ENCODE results near the gene ERN1.

Gene ERN1

DNA sequence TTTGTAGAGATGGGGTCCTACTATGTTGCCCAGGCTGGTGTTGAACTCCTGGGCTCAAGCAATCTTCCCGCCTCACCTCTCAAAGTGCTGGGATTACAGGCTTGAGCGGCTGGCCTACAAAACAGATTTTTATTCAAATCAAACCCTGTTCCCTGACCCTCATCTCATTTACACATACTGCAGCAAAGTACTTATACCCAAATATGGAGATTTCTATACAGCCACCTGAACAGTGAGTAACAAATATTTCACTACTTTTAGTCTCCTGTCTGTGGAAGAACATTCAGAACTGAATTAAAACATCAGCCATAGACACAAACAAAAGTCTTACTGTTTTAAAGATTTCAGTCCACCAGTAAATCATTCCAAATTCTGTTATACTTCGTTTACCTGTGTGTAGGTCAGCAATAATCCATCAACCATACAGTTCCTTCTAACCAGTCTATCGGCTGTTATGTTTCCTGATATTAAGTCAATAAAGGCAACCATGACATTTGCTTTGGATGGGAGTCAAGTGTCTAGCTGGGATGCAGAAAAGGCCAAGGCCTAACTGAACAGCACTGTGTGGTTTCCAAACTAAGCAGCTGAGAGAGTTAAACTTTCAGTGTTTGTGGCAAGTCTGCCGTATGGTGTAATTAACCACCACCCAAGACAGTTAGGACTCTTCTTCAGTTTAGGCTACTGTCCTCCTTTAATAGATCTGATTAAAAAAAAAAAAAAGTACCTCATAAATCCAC is 22.3 kb downstream of the ERN1 start:
- no peak for DNase-seq

DNA sequence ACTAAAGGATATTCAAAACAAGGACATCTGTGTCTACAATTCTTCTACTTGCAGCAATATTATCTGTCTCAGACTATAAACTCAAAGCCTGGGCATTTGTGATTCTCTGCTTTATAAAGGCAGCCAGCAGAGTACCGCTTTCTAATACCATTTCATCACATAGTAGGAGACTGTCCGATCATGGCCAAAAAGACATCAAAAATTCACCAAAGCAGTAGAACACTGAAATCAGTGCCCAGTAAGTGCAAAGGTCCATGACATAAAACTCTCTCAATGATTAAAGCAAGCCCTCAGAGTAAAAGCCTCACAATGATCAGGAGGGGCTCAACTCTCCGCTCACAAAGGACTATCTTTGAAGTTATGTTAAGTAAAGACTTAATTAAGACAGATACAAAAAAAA is 23.0 kb downstream of the ERN1 start:
- DNase-seq: no peak

DNA sequence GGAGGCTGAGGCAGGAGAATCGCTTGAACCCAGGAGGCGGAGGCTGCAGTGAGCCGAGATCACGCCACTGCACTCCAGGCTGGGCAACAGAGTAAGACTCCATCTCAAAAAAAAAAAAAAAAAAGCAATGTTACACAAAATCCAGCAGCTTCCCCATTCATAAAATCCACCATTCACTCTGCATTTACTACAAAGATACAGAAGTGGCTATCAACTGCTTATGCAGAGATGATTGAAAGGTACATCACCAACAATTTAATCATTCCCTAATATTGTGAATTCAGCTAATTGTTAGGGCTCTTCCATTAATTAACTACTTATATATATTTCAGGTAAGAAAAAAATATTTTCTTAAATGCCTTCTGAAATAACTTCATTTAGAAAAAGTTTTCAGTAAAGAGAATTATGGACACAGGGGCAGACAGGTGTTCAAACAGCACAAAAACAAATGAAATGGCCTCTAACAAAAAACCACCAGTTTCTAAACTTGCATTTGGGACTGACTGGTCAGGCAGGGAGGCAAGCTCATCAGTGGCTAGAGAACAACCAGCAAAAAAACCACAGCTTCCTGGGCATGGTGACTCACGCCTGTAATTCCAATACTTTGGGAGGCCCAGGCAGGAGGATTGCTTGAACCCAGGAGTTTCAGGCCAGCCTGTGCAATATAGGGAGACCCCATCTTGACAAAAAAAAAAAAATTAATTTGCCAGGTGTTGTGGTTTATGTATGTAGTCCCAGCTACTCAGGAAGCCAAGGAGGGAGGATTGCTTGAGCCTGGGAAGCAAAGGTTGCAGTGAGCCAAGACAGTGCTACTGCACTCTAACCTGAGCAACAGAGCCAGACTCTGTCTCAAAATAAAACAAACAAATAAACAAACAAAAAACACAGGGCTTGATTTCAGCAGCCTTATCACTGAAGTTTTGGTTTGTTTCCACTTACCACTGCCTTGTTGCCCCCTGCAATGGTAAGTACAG is 26.3 kb downstream of the ERN1 start:
- DNase-seq: no peak

DNA sequence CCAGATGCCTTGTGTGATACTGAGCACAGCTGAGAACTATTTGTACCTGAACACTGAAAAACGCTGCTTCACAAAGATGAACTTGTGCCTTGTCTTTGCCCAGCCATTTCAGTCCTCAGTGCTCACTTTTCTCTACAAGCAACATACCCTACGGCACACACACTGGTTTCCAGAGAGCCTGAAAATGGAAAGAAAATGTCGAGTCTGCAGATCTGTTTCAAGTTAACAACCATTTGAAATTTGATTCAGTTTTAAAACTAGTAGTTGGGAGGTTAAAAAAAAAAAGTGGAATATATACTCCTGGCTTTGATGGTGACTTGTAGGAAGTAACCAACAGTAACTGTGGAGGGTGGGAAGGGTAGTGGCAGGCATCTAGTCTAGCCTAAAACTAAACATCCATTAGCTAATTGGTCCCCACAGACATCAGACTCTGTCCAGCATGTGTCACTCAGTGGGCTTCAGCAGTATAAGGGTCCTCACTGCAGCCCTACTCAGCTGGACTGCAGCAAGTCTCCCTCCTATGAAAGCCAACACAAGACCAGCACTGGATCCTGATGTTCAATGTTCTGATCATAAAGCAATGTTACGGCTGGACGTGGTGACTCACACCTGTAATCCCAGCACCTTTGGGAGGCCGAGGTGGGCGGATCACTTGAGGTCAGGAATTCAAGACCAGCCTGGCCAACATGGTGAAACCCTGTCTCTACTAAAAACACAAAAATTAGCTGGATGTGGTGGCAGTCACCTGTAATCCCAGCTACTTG is 27.1 kb downstream of the ERN1 start:
- no peak for DNase-seq

DNA sequence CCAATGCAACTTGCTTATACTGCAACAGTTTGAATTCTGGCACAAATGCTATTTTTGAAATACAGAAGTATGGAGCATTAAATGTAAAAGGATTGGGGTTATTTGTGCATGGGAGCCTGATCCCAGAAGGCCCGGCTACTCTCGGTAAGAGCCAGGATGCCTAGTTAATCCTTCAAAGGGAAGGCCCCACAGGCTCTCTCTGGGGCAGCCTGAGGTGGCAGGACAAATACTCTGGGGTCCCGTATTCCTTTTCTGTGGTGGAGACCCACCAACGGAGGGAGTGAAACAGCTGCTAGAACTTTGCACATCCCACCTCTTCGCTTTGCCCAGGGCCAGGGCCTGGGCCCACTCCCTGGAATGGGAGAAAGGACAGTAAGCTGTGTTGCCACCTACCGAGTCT is 30.4 kb downstream of the ERN1 start:
- DNase-seq: no peak

DNA sequence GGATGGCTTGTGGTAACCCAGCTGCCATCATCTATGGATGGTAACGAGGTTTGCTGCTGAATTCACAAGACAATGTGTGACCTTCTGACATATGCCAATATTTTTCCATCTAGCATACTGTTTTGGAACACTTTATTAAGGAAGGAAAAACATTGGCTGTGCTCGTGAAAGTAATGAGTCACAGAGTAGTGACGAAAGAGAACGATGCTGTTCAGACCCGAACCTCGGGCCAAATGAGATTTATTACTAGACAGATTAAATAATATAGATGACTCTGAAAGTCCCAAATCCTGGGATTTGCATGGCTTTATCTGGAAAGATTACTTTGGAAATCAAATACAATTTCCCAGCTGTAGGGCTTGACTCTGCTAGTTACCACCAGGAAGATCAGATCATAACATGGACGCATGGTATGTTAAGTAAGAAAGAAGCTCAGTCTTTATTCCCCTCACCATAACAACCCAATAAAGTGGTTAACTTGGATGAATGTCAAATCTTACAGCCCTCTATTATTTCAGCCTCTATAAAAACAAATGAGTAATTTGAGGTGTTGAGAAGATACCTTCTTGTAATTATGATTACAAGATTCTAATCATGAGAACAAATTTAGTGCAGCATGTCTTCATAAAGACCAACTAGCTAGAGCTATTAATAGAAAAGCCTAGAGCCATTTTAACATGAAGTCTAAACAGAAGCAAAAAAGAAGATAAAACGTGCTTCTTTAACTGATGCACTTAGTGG is 32.6 kb downstream of the ERN1 start:
- DNase-seq: no peak

DNA sequence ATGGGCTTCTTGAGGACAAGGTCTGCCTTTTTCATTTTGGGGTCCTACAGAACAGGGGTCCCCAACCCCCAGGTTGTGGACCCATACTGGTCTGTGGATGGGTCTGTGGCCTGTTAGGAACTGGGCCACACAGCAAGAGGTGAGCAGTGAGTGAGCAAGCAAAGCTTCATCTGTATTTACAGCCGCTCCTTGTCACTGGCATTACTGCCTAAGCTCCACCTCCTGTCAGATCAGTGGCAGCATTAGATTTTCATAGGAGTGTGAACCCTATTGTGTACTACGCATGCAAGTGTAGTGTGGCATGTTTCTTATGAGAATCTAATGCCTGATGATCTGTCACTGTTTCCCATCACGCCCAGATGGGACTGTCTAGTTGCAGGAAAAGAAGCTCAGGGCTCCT is 33.9 kb downstream of the ERN1 start:
- DNase-seq: no peak

DNA sequence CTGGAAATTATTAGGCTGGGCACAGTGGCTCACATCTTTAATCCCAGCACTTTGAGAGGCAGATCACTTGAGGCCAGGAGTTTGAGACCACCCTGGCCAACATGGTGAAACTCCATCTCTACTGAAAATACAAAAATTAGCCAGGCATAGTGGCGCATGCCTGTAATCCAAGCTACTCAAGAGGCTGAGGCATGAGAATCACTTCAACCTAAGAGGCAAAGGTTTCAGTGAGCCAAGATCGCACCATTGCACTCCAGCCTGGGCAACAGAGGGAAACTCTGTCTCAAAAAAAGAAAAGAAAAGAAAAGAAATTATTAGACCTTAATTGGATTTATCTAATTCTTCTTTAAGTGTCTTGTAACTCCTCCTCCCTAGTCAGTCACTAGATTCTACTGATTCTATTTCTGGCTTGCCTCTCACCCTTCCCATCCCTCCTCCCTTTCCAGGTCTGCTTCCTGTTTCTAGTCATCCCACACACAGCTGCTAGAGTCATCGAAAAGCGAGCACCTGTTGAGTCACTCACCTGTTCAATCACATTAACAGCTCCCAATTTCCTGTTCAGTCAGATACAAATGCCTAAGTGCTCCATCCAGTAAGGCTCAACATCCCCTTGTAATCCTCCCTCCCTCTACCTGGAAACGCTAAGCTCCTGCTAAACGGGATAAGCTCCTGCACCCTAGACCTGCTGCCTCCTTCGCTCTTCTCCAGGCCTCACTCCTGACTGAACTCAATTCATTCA is 34.6 kb downstream of the ERN1 start:
- no peak for DNase-seq

DNA sequence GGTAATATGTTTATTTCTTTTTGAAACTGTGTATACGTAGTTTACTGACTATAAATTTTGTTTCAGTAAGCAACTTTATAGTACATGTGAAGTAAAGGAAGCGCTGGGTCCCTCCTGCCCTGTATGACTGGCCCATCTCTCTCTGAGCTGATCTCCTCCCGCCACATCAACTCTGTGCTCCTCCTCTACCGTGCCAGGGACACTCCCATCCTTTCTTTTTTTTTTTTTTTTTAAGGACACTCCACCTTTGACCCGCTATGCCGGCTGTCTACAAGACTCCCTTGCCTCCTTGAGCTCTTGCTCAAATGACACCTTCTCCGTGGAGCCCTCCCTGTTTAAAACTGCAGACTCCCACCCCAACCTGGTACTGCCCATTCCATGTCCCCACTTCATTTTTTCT is 35.5 kb downstream of the ERN1 start:
- no peak for DNase-seq

DNA sequence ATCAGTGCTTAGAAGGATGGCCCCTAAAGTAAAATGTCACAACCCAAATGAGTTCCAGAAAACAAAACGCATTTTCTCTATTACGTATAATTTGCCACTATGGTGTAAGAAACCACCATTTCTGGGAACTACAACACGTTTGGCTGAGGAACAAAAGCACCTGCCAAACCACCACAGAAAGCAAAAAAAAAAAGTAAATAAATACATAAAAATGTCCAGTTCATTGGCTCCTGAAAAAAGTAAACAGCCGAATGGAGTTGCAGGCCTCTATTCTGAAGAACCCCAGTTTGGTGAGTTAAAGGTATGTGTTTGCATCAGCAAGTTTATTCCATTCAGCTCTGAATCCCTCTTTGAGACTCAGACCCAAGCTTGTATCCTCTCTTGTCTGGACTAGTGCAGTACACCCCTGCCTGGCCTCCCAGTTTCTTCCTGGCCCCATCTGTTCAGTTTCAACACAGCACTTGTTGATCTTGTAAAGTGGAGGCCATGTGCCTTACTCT is 36.9 kb downstream of the ERN1 start:
- DNase-seq: no peak

DNA sequence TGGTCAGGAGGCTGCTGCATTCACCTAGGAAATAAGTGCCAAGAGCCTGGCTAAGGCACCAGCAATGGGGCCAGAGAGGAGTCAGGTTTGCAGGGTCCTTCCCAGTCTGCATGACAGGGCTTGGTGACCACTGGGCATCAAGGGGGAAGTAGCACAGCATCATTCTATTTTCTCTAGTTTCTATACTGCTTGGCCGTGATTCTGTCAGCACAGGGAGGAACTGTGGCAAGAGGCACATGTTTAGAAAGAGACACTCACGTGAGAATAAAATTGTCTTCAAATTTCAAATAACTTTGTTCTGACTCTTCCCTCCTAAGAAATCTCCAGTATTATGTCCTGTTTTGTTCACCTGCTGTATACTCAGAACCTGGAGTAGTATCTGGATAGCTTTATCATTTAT is 37.8 kb downstream of the ERN1 start:
- DNase-seq: no peak

DNA sequence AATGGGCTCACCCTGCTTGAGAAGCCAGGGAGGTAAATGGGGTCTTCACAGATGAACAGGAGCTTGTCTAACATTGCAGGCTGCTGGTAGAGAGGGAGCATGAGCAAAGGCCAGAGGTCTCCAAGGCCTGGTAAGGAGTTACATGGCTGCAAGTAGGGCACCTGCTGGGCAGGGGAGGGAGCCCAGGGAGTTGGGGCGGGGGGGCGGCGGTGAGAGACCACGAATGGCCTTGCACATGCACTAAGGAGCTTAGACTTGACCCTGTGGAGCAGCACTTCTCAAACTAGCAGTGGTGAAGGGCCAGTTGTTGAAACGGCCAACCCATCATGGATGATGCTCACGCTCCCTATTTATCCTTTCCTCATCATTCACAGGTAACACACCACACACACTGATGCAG is 38.4 kb downstream of the ERN1 start:
- no peak for DNase-seq

DNA sequence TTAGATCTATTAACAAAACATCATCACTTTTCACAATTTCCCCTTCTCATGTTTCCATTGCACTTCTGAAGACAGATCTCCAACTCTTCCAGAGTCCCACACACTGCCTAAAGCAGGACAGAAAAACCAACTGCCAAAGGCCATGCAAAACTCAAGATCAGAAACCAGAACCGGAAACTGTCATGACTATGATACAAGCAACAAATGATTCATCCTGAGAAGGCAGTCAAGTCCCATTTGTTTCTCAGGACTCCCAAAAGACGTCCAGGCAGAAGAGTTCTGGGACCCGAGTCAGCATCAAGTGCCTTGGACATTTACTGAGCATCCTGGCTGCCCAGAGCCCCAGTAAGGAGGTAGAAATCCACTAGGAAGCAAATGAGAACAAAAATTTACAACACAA is 38.8 kb downstream of the ERN1 start:
- DNase-seq: no peak

DNA sequence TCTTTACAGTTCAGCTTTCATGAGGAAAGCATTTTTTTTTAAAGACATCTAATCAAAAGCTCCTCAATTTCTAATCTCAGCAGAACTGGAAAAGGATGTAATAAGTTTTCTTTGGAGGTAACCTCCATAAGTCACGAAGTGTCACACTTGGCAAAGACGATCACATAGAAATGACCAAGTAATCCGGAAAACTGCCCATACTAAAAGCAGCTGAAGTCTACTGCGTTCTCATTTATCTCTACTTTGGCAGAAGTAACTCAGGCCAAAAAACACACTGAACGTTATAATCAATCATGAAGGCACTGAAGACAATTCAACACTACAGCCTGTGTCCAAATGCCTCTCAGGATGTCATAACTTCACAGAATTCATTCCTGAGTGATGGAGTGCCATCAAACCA is 39.8 kb downstream of the ERN1 start:
- no peak for DNase-seq

DNA sequence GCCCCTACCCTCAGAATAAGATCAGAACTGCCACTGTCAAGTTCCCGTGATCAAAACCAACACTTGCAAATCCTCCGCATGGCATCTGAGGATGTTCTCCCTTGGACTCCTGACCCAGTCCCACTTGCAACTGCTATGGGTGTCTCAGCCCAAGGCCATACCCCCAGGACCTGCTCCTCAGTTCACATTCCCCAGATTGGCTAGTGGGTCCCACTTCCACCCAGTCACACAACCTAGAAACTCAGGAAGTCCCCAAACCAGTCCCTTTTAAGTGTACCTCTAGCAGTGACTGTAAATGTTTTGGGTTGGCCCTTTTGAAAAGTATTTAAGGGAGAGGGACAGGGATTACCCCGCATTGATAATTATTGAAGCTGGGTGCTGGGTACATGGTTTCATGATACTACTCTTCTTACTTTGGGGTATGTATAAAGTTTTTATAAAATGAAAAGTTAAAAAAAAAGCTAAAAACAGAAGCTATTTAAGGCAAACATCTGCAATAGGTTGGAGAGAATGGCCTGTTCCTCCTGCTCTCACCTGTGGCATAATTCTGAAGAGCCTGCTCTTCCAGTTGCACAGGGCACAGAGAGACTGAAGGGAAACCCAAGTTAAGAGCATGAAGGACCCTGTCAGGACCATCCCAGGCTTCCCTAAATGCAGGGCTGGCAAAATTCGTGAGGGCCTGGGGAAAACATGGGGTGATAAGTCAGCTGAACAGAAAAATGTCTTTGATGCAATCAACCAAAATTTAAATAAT is 42.5 kb downstream of the ERN1 start:
- DNase-seq: no peak

DNA sequence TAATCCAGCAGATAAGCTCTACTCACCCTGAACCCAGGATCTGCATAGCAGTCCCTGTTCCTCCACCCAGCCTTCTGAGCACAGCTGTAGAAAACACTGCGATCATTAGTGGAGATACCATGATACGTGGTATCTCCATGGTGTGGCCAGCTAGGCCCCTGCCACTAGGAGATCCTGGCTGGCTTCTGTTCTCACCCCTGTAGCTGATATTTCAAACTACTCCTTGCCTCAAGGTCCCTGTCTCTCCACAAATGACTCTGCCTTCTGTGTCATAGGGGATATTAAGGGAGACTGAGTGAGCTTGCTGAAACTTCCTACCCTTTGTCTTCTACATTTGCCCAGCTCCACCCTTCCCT is 44.3 kb downstream of the ERN1 start:
- DNase-seq: no peak

DNA sequence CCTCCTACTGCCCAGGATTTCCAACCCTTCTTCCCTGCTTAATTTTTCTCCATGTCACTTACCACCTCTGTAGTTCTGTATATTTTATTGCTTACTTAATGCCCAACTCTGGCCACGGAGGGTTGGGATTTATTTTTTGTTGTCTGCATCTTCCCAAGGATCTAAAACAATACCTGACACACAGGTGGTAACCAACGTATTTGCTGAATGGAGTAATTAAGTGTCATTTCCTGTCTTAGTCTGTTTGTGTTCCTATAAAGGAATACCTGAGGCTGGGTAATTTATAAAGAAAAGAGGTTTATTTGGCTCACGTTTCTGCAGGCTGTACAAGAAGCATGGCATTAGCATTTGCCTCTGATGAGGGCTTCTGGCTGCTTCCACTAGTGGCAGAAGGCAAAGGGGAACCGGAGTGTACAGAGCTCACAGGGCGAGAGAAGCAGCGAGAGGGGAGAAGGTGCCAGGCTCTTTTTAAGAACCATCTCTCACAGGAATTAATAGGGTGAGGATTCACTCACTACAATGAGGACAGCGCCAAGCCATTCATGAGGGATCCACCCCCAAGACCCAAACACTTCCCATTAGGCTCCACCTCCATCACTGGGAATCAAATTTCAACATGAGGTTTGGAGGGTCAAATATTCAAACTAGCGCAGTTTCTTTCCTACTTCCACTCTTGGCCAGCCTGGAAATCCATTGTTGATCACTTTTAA is 44.8 kb downstream of the ERN1 start:
- DNase-seq: no peak

DNA sequence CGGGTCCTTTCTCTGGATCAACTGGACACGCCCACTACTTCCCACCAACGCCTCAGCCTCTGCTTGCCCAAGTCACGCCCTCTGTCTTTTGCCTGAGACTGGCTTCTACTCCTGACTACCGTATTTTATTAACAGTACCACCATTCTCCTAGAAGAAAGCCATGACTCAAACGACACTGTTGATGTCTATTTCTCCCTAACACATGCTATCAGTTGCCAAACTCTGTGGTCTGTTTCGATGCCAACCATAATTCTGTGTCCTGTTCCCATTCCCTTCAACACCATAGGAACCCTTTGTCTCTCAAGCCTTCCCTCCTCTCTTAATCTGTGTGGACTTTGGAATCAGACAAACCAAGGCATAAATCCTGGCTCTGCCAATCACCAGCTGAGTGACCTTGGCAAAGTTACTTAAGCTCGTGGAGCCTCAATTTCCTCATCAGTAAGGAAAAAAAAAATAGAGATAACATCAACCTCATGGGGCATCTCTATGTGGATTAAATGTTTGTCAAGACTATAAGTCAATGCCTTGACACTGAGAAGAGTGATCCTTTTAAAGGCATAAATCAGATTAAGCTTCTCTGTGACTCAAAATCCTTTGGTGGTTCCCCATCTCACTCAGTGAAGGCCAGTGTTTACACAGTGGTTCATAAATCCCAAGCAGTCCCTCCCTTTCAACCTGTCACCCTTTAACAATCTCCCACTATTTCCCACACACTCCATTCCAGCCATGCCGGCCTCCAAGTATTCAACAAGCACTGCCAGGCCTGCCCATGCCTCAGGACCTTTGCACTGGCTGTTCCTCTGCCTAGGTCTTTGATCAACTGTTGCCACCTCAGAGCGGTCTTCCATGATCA is 45.6 kb downstream of the ERN1 start:
- DNase-seq: no peak

DNA sequence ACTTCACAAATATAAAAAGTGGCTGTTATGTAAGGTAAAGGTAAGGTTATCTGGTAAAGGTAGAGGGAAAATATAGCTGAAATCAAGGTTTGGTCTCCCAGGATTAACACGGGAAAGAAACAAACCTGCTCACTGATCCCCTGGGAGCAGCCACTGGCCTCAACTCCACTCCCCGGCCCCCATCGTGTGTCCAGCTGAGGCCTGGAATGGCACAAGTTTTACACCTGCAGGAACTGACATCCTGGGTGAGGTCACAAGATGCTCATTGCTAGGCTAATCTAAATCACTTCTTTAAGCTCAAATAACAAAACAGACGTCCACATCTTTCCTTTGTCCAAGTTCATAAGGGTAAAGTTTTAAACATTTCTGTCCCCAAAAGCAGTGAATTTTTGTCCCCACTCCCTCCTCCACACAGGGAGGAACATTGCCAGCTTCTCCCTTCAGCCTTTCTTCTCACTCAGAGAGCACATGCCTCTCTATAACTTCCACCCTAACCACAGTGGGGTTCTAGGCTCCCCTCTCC is 46.3 kb downstream of the ERN1 start:
- DNase-seq: no peak

All from NCI-H1694 (cell line).